OCI-LY3 (cell line): ENCODE data around the gene ATP6V1A.

Source experiments
- H2AFZ ChIP-seq: fragments of 200-600, 300-600 bp; shearing (Covaris generic); 2 replicates; pipeline ENCODE4 v1.6.0; 2014; ENCODE audit warnings: antibody characterized with exemption, low read depth, low read length
- H3K27ac ChIP-seq: fragments of 200-600, 300-600 bp; sonication (generic); 2 replicates; pipeline ENCODE4 v1.5.1; 2014; ENCODE audit warnings: mild to moderate bottlenecking, low read length, moderate library complexity, mixed read lengths
- H3K27me3 ChIP-seq: fragments of 200-600, 300-600 bp; sonication (generic); 2 replicates; pipeline ENCODE4 v1.6.1; 2014; ENCODE audit warnings: low read depth, low read length, mixed read lengths
- H3K36me3 ChIP-seq: fragments of 200-600, 300-600 bp; sonication (generic); replicated peaks from 2 replicates; pipeline ENCODE3; 2014; ENCODE audit warnings: low read depth, low read length, mixed read lengths
- H3K4me1 ChIP-seq: fragments of 300-600, 200-600 bp; sonication (generic); 2 replicates; pipeline ENCODE4 v1.6.1; 2014; ENCODE audit warnings: low read length, mixed read lengths
- H3K4me2 ChIP-seq: fragments of 200-600, 300-600 bp; sonication (generic); 2 replicates; pipeline ENCODE4 v1.6.1; 2014; ENCODE audit warnings: low read length, mixed read lengths
- H3K4me3 ChIP-seq: fragments of 300-600, 200-600 bp; sonication (generic); 2 replicates; pipeline ENCODE4 v1.5.1; 2014; ENCODE audit warnings: antibody characterized with exemption, mild to moderate bottlenecking, low read length, moderate library complexity
- H3K79me2 ChIP-seq: fragments of 300-600, 200-600 bp; shearing (Covaris generic); 2 replicates; pipeline ENCODE4 v1.6.1; 2014; ENCODE audit warnings: mild to moderate bottlenecking, low read length, mixed read lengths
- H3K9ac ChIP-seq: fragments of 300-600, 200-600 bp; shearing (Covaris generic); 2 replicates; pipeline ENCODE4 v1.6.0; 2014; ENCODE audit warnings: mild to moderate bottlenecking, low read length, moderate library complexity
- H3K9me3 ChIP-seq: fragments of 200-600, 300-600 bp; shearing (Covaris generic); 2 replicates; pipeline ENCODE4 v1.6.1; 2014; ENCODE audit warnings: low read length, mixed read lengths; ENCODE audit not compliant: insufficient read depth
- H4K20me1 ChIP-seq: fragments of 200-600, 300-600 bp; sonication (generic); 2 replicates; pipeline ENCODE4 v1.6.1; 2016; ENCODE audit warnings: low read length, mixed read lengths; ENCODE audit not compliant: insufficient read depth
- EZH2phosphoT487 ChIP-seq: fragments of 200-600 bp; shearing (Covaris generic); IDR thresholded peaks from 2 replicates; pipeline ENCODE4 v1.6.1; 2018; ENCODE audit warnings: antibody characterized with exemption, mixed run types, low read depth
- TF ChIP-seq, protein P1 (sequence below): fragments of 200-600, 300-600 bp; sonication (generic); IDR thresholded peaks from 2 replicates; pipeline ENCODE4 v1.5.1; 2014; ENCODE audit warnings: antibody characterized with exemption, low read length, low read depth

Gene ATP6V1A

DNA sequence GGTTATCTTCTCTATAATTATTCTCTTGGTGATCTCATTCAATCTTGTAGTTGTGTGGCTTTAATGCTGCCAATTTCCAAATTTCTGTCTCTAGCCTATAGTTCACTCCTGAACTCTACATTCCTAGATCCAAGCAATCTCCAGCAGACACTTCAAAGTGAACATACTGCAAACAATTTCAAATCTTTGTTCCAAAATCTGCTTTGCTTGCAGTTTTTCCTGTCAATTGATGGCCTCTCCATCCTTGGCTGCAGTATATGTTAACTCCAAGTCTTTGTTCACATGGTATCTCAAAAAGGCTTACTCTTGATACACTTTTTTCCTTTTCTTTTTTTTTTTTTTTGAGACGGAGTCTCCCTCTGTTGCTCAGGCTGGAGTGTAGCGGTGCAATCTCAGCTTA, 18.2 kb upstream of the ATP6V1A start:
- Histone ChIP-seq H4K20me1 (peaks cover 58% of the 10 kb centered on the region), H3K9ac (no peak overlapping the region), H3K4me1 (no peaks in the 10 kb centered on the region), H3K27me3 (no peaks in the 10 kb centered on the region), H3K79me2 (peaks cover 100% of the 10 kb centered on the region), H3K27ac (no peak overlapping the region), H3K36me3 (peaks cover 23% of the 10 kb centered on the region), H2AFZ (no peak overlapping the region), H3K4me2 (no peak overlapping the region), H3K4me3 (no peak overlapping the region), H3K9me3 (no peaks in the 10 kb centered on the region)
- TF ChIP-seq EZH2phosphoT487 = no peak
- TF ChIP-seq, protein P1, sequence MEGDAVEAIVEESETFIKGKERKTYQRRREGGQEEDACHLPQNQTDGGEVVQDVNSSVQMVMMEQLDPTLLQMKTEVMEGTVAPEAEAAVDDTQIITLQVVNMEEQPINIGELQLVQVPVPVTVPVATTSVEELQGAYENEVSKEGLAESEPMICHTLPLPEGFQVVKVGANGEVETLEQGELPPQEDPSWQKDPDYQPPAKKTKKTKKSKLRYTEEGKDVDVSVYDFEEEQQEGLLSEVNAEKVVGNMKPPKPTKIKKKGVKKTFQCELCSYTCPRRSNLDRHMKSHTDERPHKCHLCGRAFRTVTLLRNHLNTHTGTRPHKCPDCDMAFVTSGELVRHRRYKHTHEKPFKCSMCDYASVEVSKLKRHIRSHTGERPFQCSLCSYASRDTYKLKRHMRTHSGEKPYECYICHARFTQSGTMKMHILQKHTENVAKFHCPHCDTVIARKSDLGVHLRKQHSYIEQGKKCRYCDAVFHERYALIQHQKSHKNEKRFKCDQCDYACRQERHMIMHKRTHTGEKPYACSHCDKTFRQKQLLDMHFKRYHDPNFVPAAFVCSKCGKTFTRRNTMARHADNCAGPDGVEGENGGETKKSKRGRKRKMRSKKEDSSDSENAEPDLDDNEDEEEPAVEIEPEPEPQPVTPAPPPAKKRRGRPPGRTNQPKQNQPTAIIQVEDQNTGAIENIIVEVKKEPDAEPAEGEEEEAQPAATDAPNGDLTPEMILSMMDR = no peak

DNA sequence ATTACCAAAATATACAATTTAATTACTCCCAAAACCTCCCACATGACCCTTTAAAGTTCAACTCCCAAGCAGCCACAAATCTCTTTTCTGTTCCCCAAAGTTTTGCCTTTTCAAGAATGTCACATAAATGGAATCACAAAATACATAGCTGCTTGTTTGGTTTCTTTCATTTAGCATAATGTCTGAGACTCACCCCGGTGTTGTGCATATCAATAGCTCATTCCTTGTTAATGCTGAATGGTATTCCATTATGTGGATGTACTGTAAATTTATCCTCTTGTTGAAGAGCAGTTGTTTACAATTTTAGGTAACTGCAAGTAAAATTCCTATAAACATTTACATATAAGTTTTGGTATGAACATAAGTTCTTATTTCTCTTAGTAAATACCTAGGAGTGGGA, 16.3 kb upstream of the ATP6V1A start:
- Histone ChIP-seq H3K4me2 (no peak overlapping the region), H3K27ac (no peak overlapping the region), H3K9me3 (no peaks in the 10 kb centered on the region), H3K9ac (no peak overlapping the region), H3K36me3 (peaks cover 23% of the 10 kb centered on the region), H3K4me1 (no peaks in the 10 kb centered on the region), H3K27me3 (no peaks in the 10 kb centered on the region), H3K79me2 (peaks cover 100% of the 10 kb centered on the region), H2AFZ (no peak overlapping the region), H3K4me3 (no peak overlapping the region), H4K20me1 (peaks cover 63% of the 10 kb centered on the region)
- no peak for TF ChIP-seq EZH2phosphoT487
- TF ChIP-seq, protein P1 = no peak

DNA sequence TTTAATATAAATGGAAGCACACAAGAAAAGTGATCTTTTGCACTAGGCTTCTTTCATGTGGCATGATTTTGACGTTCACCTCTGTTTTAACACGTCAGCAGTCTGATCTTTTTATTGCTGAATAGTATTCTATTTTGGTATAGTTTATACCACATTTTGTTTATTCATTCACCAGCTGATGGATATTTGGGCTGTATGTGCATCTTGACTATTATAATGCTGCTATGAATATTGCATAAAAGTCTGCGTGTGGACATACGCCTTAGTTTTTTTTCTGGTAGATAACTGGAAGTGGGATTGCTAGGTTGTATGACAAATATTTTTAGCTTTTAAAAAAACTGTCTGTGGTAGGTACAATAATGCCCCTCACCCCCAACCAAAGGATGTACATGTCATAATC, 15.1 kb upstream of the ATP6V1A start:
- Histone ChIP-seq H3K9me3 (no peaks in the 10 kb centered on the region), H3K4me1 (peaks cover 2% of the 10 kb centered on the region), H2AFZ (no peak overlapping the region), H3K4me3 (no peak overlapping the region), H3K4me2 (no peak overlapping the region), H3K27ac (no peak overlapping the region), H3K27me3 (no peaks in the 10 kb centered on the region), H4K20me1 (peaks cover 73% of the 10 kb centered on the region), H3K79me2 (peaks cover 100% of the 10 kb centered on the region), H3K9ac (no peak overlapping the region), H3K36me3 (peaks cover 23% of the 10 kb centered on the region)
- TF ChIP-seq, protein P1 = no peak
- TF ChIP-seq EZH2phosphoT487 = no peak

DNA sequence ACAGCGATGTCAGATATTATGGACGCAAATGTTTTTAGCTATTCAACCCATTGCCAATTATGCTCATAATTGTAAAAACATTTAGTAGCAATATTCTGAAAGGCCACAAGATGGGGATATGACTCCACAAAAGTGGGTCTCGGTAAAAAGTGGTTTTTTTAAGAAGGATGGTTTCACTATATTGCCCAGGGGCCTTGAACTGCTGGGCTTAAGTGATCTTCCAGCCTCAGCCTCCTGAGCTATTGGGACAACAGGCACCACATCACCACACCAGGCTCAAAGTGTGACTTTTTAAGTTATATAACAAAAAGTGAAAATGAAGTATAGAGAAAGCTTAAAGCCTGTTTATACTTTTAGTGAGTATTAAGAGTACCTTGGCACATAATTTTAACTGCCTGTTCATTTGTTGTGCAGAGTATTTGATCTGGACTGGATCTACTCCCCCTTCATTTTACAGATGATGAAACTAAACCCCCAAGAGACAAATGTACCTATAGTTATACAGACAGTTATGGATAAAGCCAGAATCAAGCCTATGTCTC, 10.2 kb upstream of the ATP6V1A start:
- Histone ChIP-seq H3K27me3 (no peaks in the 10 kb centered on the region), H4K20me1 (peaks cover 91% of the 10 kb centered on the region), H3K4me1 (peaks cover 18% of the 10 kb centered on the region), H3K9ac (no peak overlapping the region), H2AFZ (no peak overlapping the region), H3K36me3 (peaks cover 11% of the 10 kb centered on the region), H3K27ac (peak overlapping the region; percentile 16; the same call in 1 of the 2 replicates), H3K4me3 (no peak overlapping the region), H3K9me3 (no peaks in the 10 kb centered on the region), H3K79me2 (peaks cover 100% of the 10 kb centered on the region), H3K4me2 (peak overlapping the region; percentile 21)
- no peak for TF ChIP-seq EZH2phosphoT487
- TF ChIP-seq, protein P1 = peak; percentile 73
